HEK293 (cell line): ENCODE results near the gene TRAPPC6A.

Experiments
- SP3 ChIP-seq: fragments of 450-650 bp; formaldehyde crosslinking; IDR thresholded peaks from 2 replicates; pipeline ENCODE4 v1.5.1; 2016; ENCODE audit warnings: missing biosample characterization, missing genetic modification characterization
- ZNF146 ChIP-seq: fragments of 450-650 bp; formaldehyde crosslinking; IDR thresholded peaks from 2 replicates; pipeline ENCODE4 v1.5.1; 2016; ENCODE audit warnings: missing biosample characterization, missing genetic modification characterization
- ZNF175 ChIP-seq: fragments of 450-650 bp; formaldehyde crosslinking; IDR thresholded peaks from 2 replicates; pipeline ENCODE4 v1.5.1; 2016; ENCODE audit warnings: missing biosample characterization, missing genetic modification characterization
- ZNF184 ChIP-seq: fragments of 450-650 bp; IDR thresholded peaks from 2 replicates; pipeline ENCODE4 v1.5.1; 2018; ENCODE audit warnings: missing biosample characterization, mild to moderate bottlenecking, missing genetic modification characterization
- ZNF37A ChIP-seq: fragments of 450-650 bp; IDR thresholded peaks from 2 replicates; pipeline ENCODE4 v1.5.1; 2018; ENCODE audit warnings: missing biosample characterization, missing genetic modification characterization
- TF ChIP-seq, protein P1 (sequence below): fragments of 450-650 bp; formaldehyde crosslinking; IDR thresholded peaks from 2 replicates; pipeline ENCODE4 v1.5.1; 2016; ENCODE audit warnings: missing biosample characterization, missing genetic modification characterization, low read depth
- TF ChIP-seq, protein P2 (sequence below): IDR thresholded peaks from 2 replicates; pipeline ENCODE4 v1.6.1; 2011; ENCODE audit warnings: mild to moderate bottlenecking, low read depth, low read length, borderline replicate concordance
- TF ChIP-seq, protein P3 (sequence below): fragments of 450-650 bp; formaldehyde crosslinking; conservative IDR thresholded peaks from 2 replicates; pipeline ENCODE4 v1.5.1; 2016; ENCODE audit warnings: low read depth, missing biosample characterization, missing genetic modification characterization
- TF ChIP-seq, protein P4 (sequence below): fragments of 450-650 bp; formaldehyde crosslinking; IDR thresholded peaks from 2 replicates; pipeline ENCODE4 v1.5.1; 2016; ENCODE audit warnings: missing biosample characterization, missing genetic modification characterization
- TF ChIP-seq, protein P5 (sequence below): fragments of 450-650 bp; formaldehyde crosslinking; IDR thresholded peaks from 2 replicates; pipeline ENCODE4 v1.5.1; 2016; ENCODE audit warnings: missing biosample characterization, missing genetic modification characterization

DNA sequence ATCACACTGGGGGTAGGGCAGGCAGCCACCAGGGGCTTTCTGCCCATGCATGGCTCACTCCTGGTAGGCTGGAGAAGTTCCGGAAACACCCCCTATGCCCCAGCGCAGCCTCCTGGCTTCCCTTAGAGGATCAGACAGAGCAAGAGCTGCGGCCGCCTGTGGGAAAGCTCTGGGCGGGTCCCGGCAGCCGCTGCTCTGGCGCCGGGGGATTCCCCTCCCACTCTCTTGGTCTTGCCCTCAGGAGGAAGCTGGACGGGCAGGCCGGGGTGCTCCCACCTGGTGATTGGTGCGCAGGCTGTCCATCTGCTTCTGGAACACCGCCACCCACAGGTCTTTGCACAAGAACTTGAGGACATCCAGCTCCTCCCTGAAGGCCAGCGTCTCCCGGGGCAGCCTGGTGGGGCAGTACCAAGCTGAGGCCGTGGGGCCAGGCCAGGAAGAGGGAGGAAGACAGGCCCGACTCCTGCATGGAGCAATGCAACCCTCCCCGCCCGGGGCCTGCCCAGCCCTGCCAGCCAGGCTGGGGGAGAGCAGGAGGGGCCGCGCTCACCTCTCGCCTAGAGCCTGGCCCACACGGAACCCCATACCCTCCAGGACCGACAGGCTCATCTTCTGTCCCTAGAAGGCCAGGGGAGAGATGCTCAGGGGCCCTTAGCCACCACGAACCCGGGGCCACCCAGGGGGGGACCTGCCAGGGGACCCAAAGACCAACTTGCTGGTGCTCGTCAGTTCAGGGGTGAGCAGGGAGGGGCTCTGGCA lies 13.3 kb downstream of the TRAPPC6A start:
- TF ChIP-seq, protein P1, sequence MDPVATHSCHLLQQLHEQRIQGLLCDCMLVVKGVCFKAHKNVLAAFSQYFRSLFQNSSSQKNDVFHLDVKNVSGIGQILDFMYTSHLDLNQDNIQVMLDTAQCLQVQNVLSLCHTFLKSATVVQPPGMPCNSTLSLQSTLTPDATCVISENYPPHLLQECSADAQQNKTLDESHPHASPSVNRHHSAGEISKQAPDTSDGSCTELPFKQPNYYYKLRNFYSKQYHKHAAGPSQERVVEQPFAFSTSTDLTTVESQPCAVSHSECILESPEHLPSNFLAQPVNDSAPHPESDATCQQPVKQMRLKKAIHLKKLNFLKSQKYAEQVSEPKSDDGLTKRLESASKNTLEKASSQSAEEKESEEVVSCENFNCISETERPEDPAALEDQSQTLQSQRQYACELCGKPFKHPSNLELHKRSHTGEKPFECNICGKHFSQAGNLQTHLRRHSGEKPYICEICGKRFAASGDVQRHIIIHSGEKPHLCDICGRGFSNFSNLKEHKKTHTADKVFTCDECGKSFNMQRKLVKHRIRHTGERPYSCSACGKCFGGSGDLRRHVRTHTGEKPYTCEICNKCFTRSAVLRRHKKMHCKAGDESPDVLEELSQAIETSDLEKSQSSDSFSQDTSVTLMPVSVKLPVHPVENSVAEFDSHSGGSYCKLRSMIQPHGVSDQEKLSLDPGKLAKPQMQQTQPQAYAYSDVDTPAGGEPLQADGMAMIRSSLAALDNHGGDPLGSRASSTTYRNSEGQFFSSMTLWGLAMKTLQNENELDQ, result no peak
- TF ChIP-seq ZNF175 (tag by site-specific recombination), result no peak
- TF ChIP-seq, protein P2, sequence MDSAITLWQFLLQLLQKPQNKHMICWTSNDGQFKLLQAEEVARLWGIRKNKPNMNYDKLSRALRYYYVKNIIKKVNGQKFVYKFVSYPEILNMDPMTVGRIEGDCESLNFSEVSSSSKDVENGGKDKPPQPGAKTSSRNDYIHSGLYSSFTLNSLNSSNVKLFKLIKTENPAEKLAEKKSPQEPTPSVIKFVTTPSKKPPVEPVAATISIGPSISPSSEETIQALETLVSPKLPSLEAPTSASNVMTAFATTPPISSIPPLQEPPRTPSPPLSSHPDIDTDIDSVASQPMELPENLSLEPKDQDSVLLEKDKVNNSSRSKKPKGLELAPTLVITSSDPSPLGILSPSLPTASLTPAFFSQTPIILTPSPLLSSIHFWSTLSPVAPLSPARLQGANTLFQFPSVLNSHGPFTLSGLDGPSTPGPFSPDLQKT, result no peak
- TF ChIP-seq, protein P3, sequence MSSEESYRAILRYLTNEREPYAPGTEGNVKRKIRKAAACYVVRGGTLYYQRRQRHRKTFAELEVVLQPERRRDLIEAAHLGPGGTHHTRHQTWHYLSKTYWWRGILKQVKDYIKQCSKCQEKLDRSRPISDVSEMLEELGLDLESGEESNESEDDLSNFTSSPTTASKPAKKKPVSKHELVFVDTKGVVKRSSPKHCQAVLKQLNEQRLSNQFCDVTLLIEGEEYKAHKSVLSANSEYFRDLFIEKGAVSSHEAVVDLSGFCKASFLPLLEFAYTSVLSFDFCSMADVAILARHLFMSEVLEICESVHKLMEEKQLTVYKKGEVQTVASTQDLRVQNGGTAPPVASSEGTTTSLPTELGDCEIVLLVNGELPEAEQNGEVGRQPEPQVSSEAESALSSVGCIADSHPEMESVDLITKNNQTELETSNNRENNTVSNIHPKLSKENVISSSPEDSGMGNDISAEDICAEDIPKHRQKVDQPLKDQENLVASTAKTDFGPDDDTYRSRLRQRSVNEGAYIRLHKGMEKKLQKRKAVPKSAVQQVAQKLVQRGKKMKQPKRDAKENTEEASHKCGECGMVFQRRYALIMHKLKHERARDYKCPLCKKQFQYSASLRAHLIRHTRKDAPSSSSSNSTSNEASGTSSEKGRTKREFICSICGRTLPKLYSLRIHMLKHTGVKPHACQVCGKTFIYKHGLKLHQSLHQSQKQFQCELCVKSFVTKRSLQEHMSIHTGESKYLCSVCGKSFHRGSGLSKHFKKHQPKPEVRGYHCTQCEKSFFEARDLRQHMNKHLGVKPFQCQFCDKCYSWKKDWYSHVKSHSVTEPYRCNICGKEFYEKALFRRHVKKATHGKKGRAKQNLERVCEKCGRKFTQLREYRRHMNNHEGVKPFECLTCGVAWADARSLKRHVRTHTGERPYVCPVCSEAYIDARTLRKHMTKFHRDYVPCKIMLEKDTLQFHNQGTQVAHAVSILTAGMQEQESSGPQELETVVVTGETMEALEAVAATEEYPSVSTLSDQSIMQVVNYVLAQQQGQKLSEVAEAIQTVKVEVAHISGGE (tag by site-specific recombination), result no peak
- no peak for TF ChIP-seq SP3 (tag by site-specific recombination)
- TF ChIP-seq, protein P4, sequence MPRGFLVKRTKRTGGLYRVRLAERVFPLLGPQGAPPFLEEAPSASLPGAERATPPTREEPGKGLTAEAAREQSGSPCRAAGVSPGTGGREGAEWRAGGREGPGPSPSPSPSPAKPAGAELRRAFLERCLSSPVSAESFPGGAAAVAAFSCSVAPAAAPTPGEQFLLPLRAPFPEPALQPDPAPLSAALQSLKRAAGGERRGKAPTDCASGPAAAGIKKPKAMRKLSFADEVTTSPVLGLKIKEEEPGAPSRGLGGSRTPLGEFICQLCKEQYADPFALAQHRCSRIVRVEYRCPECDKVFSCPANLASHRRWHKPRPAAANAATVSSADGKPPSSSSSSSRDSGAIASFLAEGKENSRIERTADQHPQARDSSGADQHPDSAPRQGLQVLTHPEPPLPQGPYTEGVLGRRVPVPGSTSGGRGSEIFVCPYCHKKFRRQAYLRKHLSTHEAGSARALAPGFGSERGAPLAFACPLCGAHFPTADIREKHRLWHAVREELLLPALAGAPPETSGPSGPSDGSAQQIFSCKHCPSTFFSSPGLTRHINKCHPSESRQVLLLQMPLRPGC, result no peak
- no peak for TF ChIP-seq ZNF37A
- no peak for TF ChIP-seq ZNF184 (tag by site-specific recombination)
- TF ChIP-seq, protein P5, sequence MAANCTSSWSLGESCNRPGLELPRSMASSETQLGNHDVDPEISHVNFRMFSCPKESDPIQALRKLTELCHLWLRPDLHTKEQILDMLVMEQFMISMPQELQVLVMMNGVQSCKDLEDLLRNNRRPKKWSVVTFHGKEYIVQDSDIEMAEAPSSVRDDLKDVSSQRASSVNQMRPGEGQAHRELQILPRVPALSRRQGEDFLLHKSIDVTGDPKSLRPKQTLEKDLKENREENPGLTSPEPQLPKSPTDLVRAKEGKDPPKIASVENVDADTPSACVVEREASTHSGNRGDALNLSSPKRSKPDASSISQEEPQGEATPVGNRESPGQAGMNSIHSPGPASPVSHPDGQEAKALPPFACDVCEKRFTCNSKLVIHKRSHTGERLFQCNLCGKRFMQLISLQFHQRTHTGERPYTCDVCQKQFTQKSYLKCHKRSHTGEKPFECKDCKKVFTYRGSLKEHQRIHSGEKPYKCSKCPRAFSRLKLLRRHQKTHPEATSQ (tag by site-specific recombination), result no peak
- TF ChIP-seq ZNF146 (tag by site-specific recombination), result no peak
